ENCODE data around the gene LIFR.

Gene LIFR

GRCh38 chr5:38433160-38433861 is 123.1 kb downstream of the LIFR start:
- no peak for DNase-seq

- DNase-seq, result no peak
Observed at GRCh38 chr5:38431242-38431853, 125.1 kb downstream of the LIFR start.

- DNase-seq, result no peak
Observed at GRCh38 chr5:38426986-38427950, 129.2 kb downstream of the LIFR start.

- DNase-seq, result no peak
Observed at GRCh38 chr5:38426490-38426889, 130.0 kb downstream of the LIFR start.
